Coronary artery (tissue), 2 donors: ENCODE measurements around the gene EEIG2.
"Not testable (repeated sequence)": the region's sequence is repeated elsewhere in the genome, so short reads cannot be mapped to it uniquely, and the experiment has no call there.

ENCODE experiments used
- DNase-seq: peaks from one replicate; pipeline ENCODE4 v3.0.0-alpha.2; 2017; ENCODE audit warnings: low spot score
- H3K27ac ChIP-seq, 2 donors: fragments of 200-600 bp; sonication (generic); one replicate each; pipeline ENCODE4 v1.5.1; 2016 to 2019
- H3K4me3 ChIP-seq: fragments of 200-600 bp; sonication (generic); 2 replicates; pipeline ENCODE4 v1.5.1; 2016; ENCODE audit warnings: mild to moderate bottlenecking, moderate library complexity
- CTCF ChIP-seq: fragments of 200-600 bp; sonication (generic); IDR thresholded peaks from one replicate; pipeline ENCODE4 v1.5.1; 2019; ENCODE audit warnings: antibody characterized with exemption

EEIG2 gene

GRCh38 chr1:108534759-108535158, 25.1 kb upstream of the EEIG2 start:
- Histone ChIP-seq H3K27ac (no peak overlapping the region), H3K4me3 (no peak overlapping the region)
- no peak for DNase-seq
- no peak for TF ChIP-seq CTCF

GRCh38 chr1:108535315-108535897, 24.5 kb upstream of the EEIG2 start:
- not testable (repeated sequence) for H3K27ac ChIP-seq, DNase-seq, H3K4me3 ChIP-seq

GRCh38 chr1:108536021-108536420, 23.9 kb upstream of the EEIG2 start:
- not testable (repeated sequence) for H3K4me3 ChIP-seq, H3K27ac ChIP-seq, DNase-seq

GRCh38 chr1:108536791-108537190, 23.1 kb upstream of the EEIG2 start:
- not testable (repeated sequence) for H3K27ac ChIP-seq, H3K4me3 ChIP-seq, DNase-seq

- no peak for DNase-seq
- TF ChIP-seq CTCF: no peak
- Histone ChIP-seq H3K27ac (no peak overlapping the region), H3K4me3 (no peak overlapping the region)
These were observed 21.9 kb upstream of the EEIG2 start for GRCh38 chr1:108537976-108538375.

GRCh38 chr1:108540977-108541376, 18.9 kb upstream of the EEIG2 start:
- no peak for DNase-seq
- Histone ChIP-seq H3K4me3 (no peak overlapping the region), H3K27ac (no peak overlapping the region)
- no peak for TF ChIP-seq CTCF

GRCh38 chr1:108541861-108542260, 18.0 kb upstream of the EEIG2 start:
- H3K27ac ChIP-seq: no peak overlapping the region
- TF ChIP-seq CTCF: no peak
- no peak overlapping the region for H3K4me3 ChIP-seq
- no peak for DNase-seq

GRCh38 chr1:108547493-108547892, 12.4 kb upstream of the EEIG2 start:
- H3K4me3 ChIP-seq, H3K27ac ChIP-seq, DNase-seq: not testable (repeated sequence)

GRCh38 chr1:108551137-108551862, 8.6 kb upstream of the EEIG2 start:
- H3K27ac ChIP-seq: no peak overlapping the region
- DNase-seq: no peak
- H3K4me3 ChIP-seq: no peak overlapping the region
- TF ChIP-seq CTCF: no peak
